Heart left ventricle (tissue), 16 donors: ENCODE measurements around the gene LY9. TPM values are rescaled to one million over a fixed set of nuclear protein-coding genes. Genes with fewer than 3 reads are reported as not detected.

ENCODE experiments used
- ATAC-seq, 4 donors: fragments of 200-7000 bp; cut with Tn5 transposase; one replicate each; pipeline ENCODE4 v1.9.1; 2020 to 2022; ENCODE audit warnings: moderate library complexity in 4 of 4, mild to moderate bottlenecking in 3 of 4, moderate number of reproducible peaks in 1 of 4
- DNase-seq, 5 donors: peaks; one replicate each; pipeline ENCODE4 v3.0.0-alpha.2; 2020
- H3K27ac ChIP-seq, 12 donors: fragments of 200-600 bp; sonication (generic) in 4 of 12; one replicate each; pipeline versions ENCODE4 v1.5.0 to v1.8.0; 2016 to 2022; ENCODE audit warnings: mild to moderate bottlenecking in 2 of 12
- H3K27me3 ChIP-seq, 9 donors: fragments of 200-600 bp; sonication (generic) in 2 of 9; one replicate each; pipeline versions ENCODE4 v1.5.1 to v1.8.0; 2016 to 2022; ENCODE audit warnings: mild to moderate bottlenecking in 3 of 9
- H3K36me3 ChIP-seq, 9 donors: fragments of 200-600 bp; sonication (generic) in 2 of 9; one replicate each; pipeline versions ENCODE4 v1.5.0 to v1.8.0; 2018 to 2022; ENCODE audit warnings: mild to moderate bottlenecking in 2 of 9
- H3K4me1 ChIP-seq, 12 donors: fragments of 200-600 bp; sonication (generic) in 4 of 12; one replicate each; pipeline versions ENCODE4 v1.5.0 to v1.8.0; 2016 to 2022; ENCODE audit warnings: mild to moderate bottlenecking in 3 of 12
- H3K4me3 ChIP-seq, 12 donors: fragments of 200-600 bp; sonication (generic) in 4 of 12; one replicate each; pipeline versions ENCODE4 v1.5.0 to v1.8.0; 2017 to 2022; ENCODE audit warnings: mild to moderate bottlenecking in 9 of 12, moderate library complexity in 4 of 12
- H3K9me3 ChIP-seq, 12 donors: fragments of 200-600 bp; sonication (generic) in 4 of 12; one replicate each; pipeline versions ENCODE4 v1.5.0 to v1.8.0; 2016 to 2022; ENCODE audit warnings: mild to moderate bottlenecking in 1 of 12
- CTCF ChIP-seq, 12 donors: fragments of 200-600 bp; sonication (generic) in 4 of 12; IDR thresholded peaks; one replicate each; pipeline versions ENCODE4 v1.5.0 to v1.8.0; 2018 to 2022; ENCODE audit warnings: antibody characterized with exemption in 12 of 12, mild to moderate bottlenecking in 5 of 12
- POLR2A ChIP-seq, 2 donors: fragments of 450-650 bp; IDR thresholded peaks; one replicate each; pipeline ENCODE4 v1.6.1; 2017; ENCODE audit warnings: antibody characterized with exemption in 2 of 2, mild to moderate bottlenecking in 2 of 2, moderate library complexity in 2 of 2
- WGBS, 4 donors: extraction: QIAGEN DNeasy Blood & Tissue Kit in 2 of 4; methylation state at CpG; one replicate each; pipeline versions ENCODE4 v1.1.5 to v1.1.7; 2013 to 2018; 5-methylcytosine and 5-hydroxymethylcytosine counted together
- intact Hi-C, 10 donors: fragments of 100-400 bp; cut with DNase I; formaldehyde crosslinking; loops; one replicate each; pipeline versions ENCODE4 v1.11.1 to v1.14.2; 2022
- polyA plus RNA-seq, 2 donors: library from polyadenylated mRNA; stranded (reverse); fragments of 200-250 nt; gene quantifications; one replicate each; pipeline ENCODE4 v1.2.3, GENCODE V29; 2013
- total RNA-seq, 9 donors: library from RNA; depleted of rRNA in 2 of 9; stranded (reverse); fragments of >200 nt in 2 of 9; fragmentation: NEBNext Ultra II Directional in 3 of 9; extraction: Animal tissue kit (Norgen Biotek cat#: 25700) in 3 of 9; gene quantifications; one replicate each; pipeline versions ENCODE4 v1.1.0 to v1.2.4, GENCODE V29; 2016 to 2023
- donor health status: ischemic (EF 13 %, LVEDD 7.1; RV severe dilation, severe dysfunction).
- donor health status: healthy with polysubstance abuse.
- donor health status: DM: no; HTN: yes; CAD: no.
- donor health status: DM: no; HTN: no; CAD: no.
- donor health status: ischemic (EF 25% LVEDD 6.9; RV normal size, moderate dysfunction).
- donor health status: ischemic (EF 25% LVEDD 5.7; RV mildly dilated, moderate dysfunction).
- donor health status: healthy.
- donor health status: DM: yes; HTN: yes; CAD: no.
- donor health status: ischemic (EF 35%, LVEDD 5.7; RV mildly dilated, moderate dysfunction).
- donor health status: nonischemic (EF 11% LVEDD 7.7; RV severe dilation, severe dysfunction).
- donor health status: DM: yes; HTN: yes; CAD: no.
- donor health status: PGD.
- donor health status: ischemic (EF 29% LVEDD 5.4; RV normal size, mild dysfunction).
- donor health status: nonischemic (EF 23%, LVEDD 6.1; RV moderate dilation, normal function).

LY9 gene
- total and polyA plus RNA-seq, 11 donors, result 0.06 to 2.5 (median 0.33) TPM; not detected in 5

- intact Hi-C loops, result loop anchor here in 1 of 10 donors (10.0 kb wide), 1 partner anchor 152 kb away; no protein-coding TSS in a partner anchor
- no peak overlapping the region for H3K4me3 ChIP-seq
- no peak for DNase-seq
- TF ChIP-seq CTCF (IDR thresholded peaks at IDR 0.05), result no peak
- peaks cover 0 to 3% (median 0%) of the 10 kb centered on the region in 9 donors for H3K27me3 ChIP-seq
- no peaks in the 10 kb centered on the region for H3K9me3 ChIP-seq
- H3K36me3 ChIP-seq, result no peaks in the 10 kb centered on the region
- ATAC-seq, result no peak
- WGBS, 4 donors, result 88 to 95% (median 93%) methylated on average over 1 of the region's 1 CpG
- H3K4me1 ChIP-seq, result no peaks in the 10 kb centered on the region
- H3K27ac ChIP-seq, result no peak overlapping the region
Observed at GRCh38 chr1:160826546-160826945, 30.6 kb downstream of the LY9 start.

- Histone ChIP-seq H3K36me3 (no peaks in the 10 kb centered on the region), H3K27ac (no peak overlapping the region), H3K9me3 (no peaks in the 10 kb centered on the region), H3K4me3 (no peak overlapping the region), H3K27me3 (peaks cover 0 to 9% (median 0%) of the 10 kb centered on the region in 9 donors), H3K4me1 (no peaks in the 10 kb centered on the region)
- WGBS, 4 donors, result 89 to 97% (median 92%) methylated on average over 2 of the region's 2 CpGs
- ATAC-seq (no peak), DNase-seq (no peak)
- intact Hi-C loops, result loop anchor here in 1 of 10 donors (10.0 kb wide), 1 partner anchor 153 kb away; no protein-coding TSS in a partner anchor
- TF ChIP-seq POLR2A (IDR thresholded peaks at IDR 0.05) (no peak), CTCF (IDR thresholded peaks at IDR 0.05) (no peak)
Observed at GRCh38 chr1:160827418-160827817, 31.4 kb downstream of the LY9 start.

GRCh38 chr1:160829766-160830165, 33.8 kb downstream of the LY9 start:
- H3K4me3 ChIP-seq, result no peak overlapping the region
- H3K4me1 ChIP-seq, result no peaks in the 10 kb centered on the region
- no peak for DNase-seq
- H3K27me3 ChIP-seq, result peaks cover 0 to 12% (median 0%) of the 10 kb centered on the region in 9 donors
- TF ChIP-seq POLR2A (IDR thresholded peaks at IDR 0.05), result no peak
- no peak for TF ChIP-seq CTCF (IDR thresholded peaks at IDR 0.05)
- intact Hi-C loops, result loop anchor here in 9 of 10 donors (2.0 to 10.0 kb wide), 10 partner anchors 102 to 268 kb away; partner anchors contain the start of genes KLHDC9 (in 3 of the 9) and ITLN2 (in 1 of the 9)
- WGBS, 4 donors, result 79 to 100% (median 90%) methylated on average over 1 of the region's 1 CpG
- H3K36me3 ChIP-seq, result no peaks in the 10 kb centered on the region
- no peak overlapping the region for H3K27ac ChIP-seq
- no peak for ATAC-seq
- no peaks in the 10 kb centered on the region for H3K9me3 ChIP-seq

- ATAC-seq, result peak in 2 of 4 donors; percentile 42 to 64
- intact Hi-C loops, result loop anchor here in 8 of 10 donors (2.0 to 10.0 kb wide), 10 partner anchors 103 to 267 kb away; partner anchors contain the start of genes KLHDC9 (in 3 of the 8) and ITLN2 (in 1 of the 8)
- peak; percentile 32 to 81 (median 45) for DNase-seq
- no peak for TF ChIP-seq POLR2A (IDR thresholded peaks at IDR 0.05)
- peak; percentile 27 to 56 (median 44) for TF ChIP-seq CTCF (IDR thresholded peaks at IDR 0.05)
- Histone ChIP-seq H3K27me3 (peaks cover 0 to 12% (median 0%) of the 10 kb centered on the region in 9 donors), H3K36me3 (no peaks in the 10 kb centered on the region), H3K4me1 (no peaks in the 10 kb centered on the region), H3K27ac (no peak overlapping the region), H3K9me3 (no peaks in the 10 kb centered on the region), H3K4me3 (no peak overlapping the region)
- WGBS, 4 donors, result 59 to 71% (median 67%) methylated on average over 8 of the region's 8 CpGs
Observed at GRCh38 chr1:160830321-160831153, 34.6 kb downstream of the LY9 start.
